Panc1 (cell line): ENCODE data around the gene CHRM1. TPM values are rescaled to one million over a fixed set of nuclear protein-coding genes. Genes with fewer than 3 reads are reported as not detected.
"Not testable (repeated sequence)": the region's sequence is repeated elsewhere in the genome, so short reads cannot be mapped to it uniquely, and the experiment has no call there.

ENCODE experiments used
- ATAC-seq: fragments of 200-7000 bp; cut with Tn5 transposase; 2 replicates; pipeline ENCODE4 v1.9.1; 2020; ENCODE audit warnings: mild to moderate bottlenecking, moderate library complexity
- BruUV-seq: library from RNA; stranded (reverse); fragments of 400-500 nt; replicated peaks from 2 replicates; lab custom pipeline; 2021; lab: Mats Ljungman, UMichigan
- CTCF ChIA-PET: fragments of 300-600 bp; sonication (Branson Sonifier 250); formaldehyde crosslinking; loops from one replicate; lab custom pipeline; 2022; ENCODE audit warnings: antibody characterized with exemption; lab: Charles Lee
- POLR2A ChIA-PET: fragments of 300-600 bp; sonication (Branson Sonifier 250); formaldehyde crosslinking; loops from one replicate; lab custom pipeline; 2022; ENCODE audit warnings: antibody characterized with exemption; lab: Charles Lee
- DNase-seq: peaks from one replicate; pipeline ENCODE4 v3.0.0-alpha.2; 2010; ENCODE audit warnings: low read depth, low spot score
- H3K27ac ChIP-seq: 2 replicates; pipeline ENCODE4 v1.5.1; 2011; ENCODE audit warnings: mild to moderate bottlenecking, low read length, inconsistent platforms
- H3K27me3 ChIP-seq: fragments of 200-500 bp; sonication (Bioruptor generic); 2 replicates; pipeline ENCODE4 v1.6.0; 2014; ENCODE audit warnings: low read length, inconsistent platforms; ENCODE audit not compliant: control insufficient read depth, insufficient read depth
- H3K36me3 ChIP-seq: fragments of 200-500 bp; sonication (Bioruptor generic); 2 replicates; pipeline ENCODE4 v1.5.1; 2014; ENCODE audit warnings: inconsistent platforms, mild to moderate bottlenecking, low read length, moderate library complexity; ENCODE audit not compliant: control insufficient read depth, insufficient read depth
- H3K4me1 ChIP-seq: 2 replicates; pipeline ENCODE4 v1.5.1; 2011; ENCODE audit warnings: inconsistent platforms, mild to moderate bottlenecking, low read length, moderate library complexity; ENCODE audit not compliant: control insufficient read depth, insufficient read depth
- H3K4me3 ChIP-seq, 2 experiments: 2 replicates each; pipeline ENCODE4 v1.5.1; 2011 to 2012; ENCODE audit warnings: low read depth in 2 of 2, low read length in 2 of 2, mild to moderate bottlenecking in 2 of 2, inconsistent platforms in 1 of 2, moderate library complexity in 1 of 2
- H3K9me3 ChIP-seq: fragments of 200-500 bp; sonication (Bioruptor generic); 2 replicates; pipeline ENCODE4 v1.5.1; 2014; ENCODE audit warnings: low read depth, mild to moderate bottlenecking, inconsistent platforms, low read length, moderate library complexity; ENCODE audit not compliant: control insufficient read depth, insufficient read depth
- REST ChIP-seq, 2 experiments: IDR thresholded peaks; 2 replicates each; pipeline ENCODE4 v1.6.1; 2011 to 2012; ENCODE audit warnings: low read depth in 2 of 2, control low read depth in 1 of 2, low read length in 1 of 2, mild to moderate bottlenecking in 1 of 2, moderate library complexity in 1 of 2; ENCODE audit not compliant: insufficient read depth in 1 of 2
- in situ Hi-C: cut with HindIII; loops from 2 replicates; pipeline ENCODE4 v1.10.0; 2016; ENCODE audit warnings: low sequenced_read_pairs, low pct_unique_long_range_greater_than_20kb
- intact Hi-C: fragments of 100-400 bp; cut with micrococcal nuclease; formaldehyde crosslinking; loops from one replicate; pipeline ENCODE4 v1.10.0; 2022; ENCODE audit not compliant: unreplicated experiment
- total RNA-seq: library from RNA; stranded (reverse); gene quantifications from one replicate; pipeline ENCODE4 v1.2.1, GENCODE V29; 2021; ENCODE audit not compliant: unreplicated experiment

The CHRM1 gene
- total RNA-seq, 1 experiment from 2014 or later: not detected

- Histone ChIP-seq H3K27ac (no peak overlapping the region), H3K9me3 (no peaks in the 10 kb centered on the region), H3K27me3 (no peaks in the 10 kb centered on the region), H3K4me1 (peaks cover 17% of the 10 kb centered on the region), H3K36me3 (no peaks in the 10 kb centered on the region; the same call in 1 of the 2 replicates), H3K4me3 (no peak overlapping the region)
- POLR2A ChIA-PET: interaction anchor here (0.6 to 0.8 kb wide), 4 partner anchors 83 to 889 kb away, joined by 3 to 11 read pairs (median 7); partner anchors contain the start of genes C11orf98 and CSKMT
- intact Hi-C loops: no loop called here
- ATAC-seq (no peak), DNase-seq (no peak)
- BruUV-seq: no TSS peak
- CTCF ChIA-PET: interaction anchor here (0.6 to 0.7 kb wide), 2 partner anchors 125 to 179 kb away, joined by 3 to 4 read pairs; no protein-coding TSS in a partner anchor
- in situ Hi-C loops: no loop called here
- TF ChIP-seq REST (IDR thresholded peaks at IDR 0.05; ENCODE audit: insufficient read depth in 1 of 2, low read depth in 2 of 2, low read length in 1 of 2): no peak
Observed at GRCh38 chr11:62860835-62861563, 60.2 kb downstream of the CHRM1 start.

- intact Hi-C loops, H3K27me3 ChIP-seq, ATAC-seq, POLR2A ChIA-PET, H3K4me3 ChIP-seq, BruUV-seq, DNase-seq, H3K36me3 ChIP-seq, H3K9me3 ChIP-seq, H3K27ac ChIP-seq, in situ Hi-C loops, CTCF ChIA-PET: not testable (repeated sequence)
- H3K4me1 ChIP-seq: peaks cover 17% of the 10 kb centered on the region
Observed at GRCh38 chr11:62859281-62859703, 61.9 kb downstream of the CHRM1 start.

Other genes with a start within 250 kb of the CHRM1 start
- 7.4 TPM for gene UQCC3, start 249.7 kb downstream of the CHRM1 start, total RNA-seq
- 15.5 TPM for gene LBHD1, start 249.1 kb downstream of the CHRM1 start, total RNA-seq
- gene UBXN1, start 242.3 kb downstream of the CHRM1 start, total RNA-seq: 105 TPM
- gene LRRN4CL, start 231.8 kb downstream of the CHRM1 start, total RNA-seq: 0.13 TPM
- gene BSCL2, start 213.9 kb downstream of the CHRM1 start, total RNA-seq: 82.1 TPM
- not detected for gene GNG3, start 213.7 kb downstream of the CHRM1 start, total RNA-seq
- 47.3 TPM for gene HNRNPUL2, start 193.9 kb downstream of the CHRM1 start, total RNA-seq
- 39.4 TPM for gene TTC9C, start 192.9 kb downstream of the CHRM1 start, total RNA-seq
- gene ZBTB3, start 167.2 kb downstream of the CHRM1 start, total RNA-seq: 12.9 TPM
- gene POLR2G, start 159.8 kb downstream of the CHRM1 start, total RNA-seq: 114 TPM
- gene TAF6L, start 150.0 kb downstream of the CHRM1 start, total RNA-seq: 32.6 TPM
- 50.9 TPM for gene TMEM179B, start 134.0 kb downstream of the CHRM1 start, total RNA-seq
- 20.1 TPM for gene TMEM223, start 129.4 kb downstream of the CHRM1 start, total RNA-seq
- gene NXF1, start 115.9 kb downstream of the CHRM1 start, total RNA-seq: 56.7 TPM
- gene STX5, start 89.3 kb downstream of the CHRM1 start, total RNA-seq: 31.4 TPM
- gene TEX54, start 88.5 kb downstream of the CHRM1 start, total RNA-seq: not detected
- 62.9 TPM for gene WDR74, start 81.8 kb downstream of the CHRM1 start, total RNA-seq
- gene SLC3A2, start 40.5 kb downstream of the CHRM1 start, total RNA-seq: 184 TPM
- gene SLC22A6, start 63.6 kb upstream of the CHRM1 start, total RNA-seq: not detected
- gene SLC22A8, start 94.5 kb upstream of the CHRM1 start, total RNA-seq: not detected
- gene SLC22A24, start 222.9 kb upstream of the CHRM1 start, total RNA-seq: not detected